GM19035 (cell line): Measurements from ENCODE around the gene VEPH1.

Experiments
- ATAC-seq: cut with Tn5 transposase; IDR thresholded peaks from one replicate; pipeline ENCODE4 v1.9.1; 2021; ENCODE audit not compliant: unreplicated experiment

VEPH1 gene

GRCh38 chr3:157313186-157313585 lies 190.0 kb downstream of the VEPH1 start:
- ATAC-seq: no peak

GRCh38 chr3:157312376-157312745 lies 190.9 kb downstream of the VEPH1 start:
- ATAC-seq: no peak

- no peak for ATAC-seq
These were observed 191.4 kb downstream of the VEPH1 start for GRCh38 chr3:157311633-157312375.

DNA sequence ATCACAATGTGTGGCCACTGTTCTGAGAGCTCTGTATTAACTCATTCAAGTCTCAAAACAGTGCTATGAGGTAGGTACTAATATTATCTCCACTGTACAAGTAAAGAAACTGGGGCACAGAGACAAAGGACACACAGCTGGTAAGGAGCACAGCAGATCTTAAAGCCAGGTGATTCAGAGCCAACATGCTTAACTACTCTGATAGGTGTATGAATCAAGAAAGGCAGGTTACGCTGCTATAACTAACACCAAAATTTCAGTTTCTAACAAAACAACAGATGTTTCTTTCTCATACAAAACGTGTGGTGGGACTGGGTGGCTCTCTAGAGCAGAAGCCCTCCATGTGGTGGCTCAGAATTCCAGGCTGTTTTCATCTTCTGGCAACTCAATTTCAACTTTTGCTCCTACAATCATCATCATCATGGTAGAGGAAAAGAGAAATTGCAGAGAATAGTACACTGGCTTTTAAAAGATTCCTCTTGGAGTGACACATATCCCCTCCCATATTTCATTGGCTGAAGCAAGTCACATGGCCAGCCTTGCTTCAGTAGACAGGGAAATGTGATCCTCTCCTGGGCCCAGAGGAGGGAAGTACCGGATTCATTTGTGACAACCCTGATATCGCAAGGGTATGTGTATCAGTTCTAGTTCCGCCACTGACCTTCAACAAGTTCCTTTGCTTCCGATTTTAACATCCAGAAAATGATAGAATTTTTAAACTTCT lies 192.7 kb downstream of the VEPH1 start:
- peak; percentile 87 for ATAC-seq

DNA sequence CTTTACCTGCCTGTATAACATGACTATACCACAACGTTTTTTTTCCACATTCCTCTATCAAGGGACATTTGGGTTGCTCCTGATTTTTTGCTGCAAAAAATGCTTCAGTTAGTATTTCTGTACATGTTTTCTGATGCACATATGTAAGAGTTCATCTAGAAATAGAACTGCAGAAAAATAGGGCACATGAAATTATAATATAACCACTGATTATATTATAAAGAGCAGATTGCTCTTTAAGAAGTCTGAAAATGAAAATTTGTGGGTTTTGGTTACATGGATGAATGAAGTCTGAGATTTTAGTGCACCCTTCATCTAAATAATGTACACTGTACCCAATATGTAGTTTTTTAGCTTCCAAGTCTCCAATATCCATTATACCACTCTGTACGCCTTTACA lies 196.7 kb downstream of the VEPH1 start:
- ATAC-seq: no peak

DNA sequence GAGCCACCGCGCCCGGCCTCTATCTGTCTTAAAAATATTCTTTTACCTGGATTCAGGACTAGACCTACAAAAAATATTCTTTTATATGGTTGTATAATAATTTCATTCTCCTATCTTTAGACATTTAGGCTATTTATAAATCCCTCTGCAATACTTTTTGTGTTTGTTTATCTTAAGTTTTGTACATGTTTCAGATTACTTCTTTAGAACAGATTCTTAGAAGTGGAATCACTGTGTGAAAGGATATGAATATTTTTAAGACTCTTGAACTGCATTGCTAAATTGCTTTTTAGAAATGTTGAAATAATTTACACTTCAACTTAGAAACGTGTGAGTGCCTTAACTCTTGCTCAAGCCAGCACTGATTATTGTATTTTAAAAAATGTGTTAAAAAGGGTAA lies 197.8 kb downstream of the VEPH1 start:
- ATAC-seq: no peak

GRCh38 chr3:157301755-157302154 lies 201.5 kb downstream of the VEPH1 start:
- ATAC-seq: no peak

DNA sequence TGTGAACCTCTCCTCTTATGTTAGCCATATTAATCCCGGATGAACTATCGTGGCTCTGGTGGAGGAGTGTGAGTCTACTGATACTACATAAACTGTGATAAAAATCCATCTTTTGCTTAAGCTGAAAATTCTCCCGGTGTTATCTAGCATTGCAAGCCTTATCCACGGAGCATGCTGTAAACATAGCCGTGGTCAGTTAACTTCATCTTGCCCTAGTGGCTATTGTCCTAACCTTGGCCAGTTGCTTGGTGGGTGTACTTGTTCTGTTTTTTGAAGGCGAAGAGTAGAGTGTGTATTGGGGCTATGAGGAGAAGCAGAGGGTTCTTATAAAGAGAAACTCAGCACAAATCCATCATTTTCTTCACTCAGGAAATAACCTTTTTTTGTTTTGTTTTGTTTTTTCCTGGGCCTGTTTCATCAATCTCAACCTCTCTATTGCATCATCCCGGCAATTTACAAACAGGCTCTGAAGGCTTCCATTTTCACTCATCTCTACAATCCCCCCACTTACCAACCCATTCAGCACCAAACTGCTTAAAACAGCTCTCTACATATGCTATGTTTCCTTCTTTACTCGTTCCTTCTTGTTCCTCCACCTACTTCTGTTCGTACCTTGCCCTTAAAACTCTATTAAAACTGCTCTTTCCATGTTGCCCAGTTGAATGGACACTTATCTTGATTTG lies 202.1 kb downstream of the VEPH1 start:
- ATAC-seq: no peak

GRCh38 chr3:157300094-157300493 lies 203.1 kb downstream of the VEPH1 start:
- ATAC-seq: no peak

DNA sequence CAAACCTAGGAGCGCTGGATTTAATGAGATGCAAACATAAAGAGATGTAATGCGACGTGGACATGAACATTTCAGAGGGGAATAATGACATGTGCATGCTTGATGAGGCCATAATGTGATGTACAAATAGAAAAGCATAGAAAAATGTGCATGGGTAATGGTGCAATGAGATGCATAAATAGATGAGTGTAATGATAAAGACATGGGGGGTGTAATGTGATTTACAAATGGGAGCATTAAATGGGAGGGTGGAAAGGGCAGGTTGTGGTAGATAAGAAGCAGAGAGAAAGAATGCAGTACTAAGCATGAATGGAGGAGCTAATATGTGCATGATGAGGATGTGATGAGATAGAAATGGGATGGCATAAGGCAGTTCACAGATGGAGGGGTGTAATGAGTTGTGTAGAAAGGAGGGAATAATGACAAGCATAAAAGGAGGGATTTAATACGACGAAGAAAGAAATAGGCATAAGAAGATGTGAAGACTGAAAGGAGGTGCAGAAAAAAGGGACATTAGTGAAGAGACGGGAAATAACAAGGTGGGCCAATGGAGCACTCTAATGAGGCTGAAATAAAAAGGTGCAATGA lies 205.8 kb downstream of the VEPH1 start:
- no peak for ATAC-seq

DNA sequence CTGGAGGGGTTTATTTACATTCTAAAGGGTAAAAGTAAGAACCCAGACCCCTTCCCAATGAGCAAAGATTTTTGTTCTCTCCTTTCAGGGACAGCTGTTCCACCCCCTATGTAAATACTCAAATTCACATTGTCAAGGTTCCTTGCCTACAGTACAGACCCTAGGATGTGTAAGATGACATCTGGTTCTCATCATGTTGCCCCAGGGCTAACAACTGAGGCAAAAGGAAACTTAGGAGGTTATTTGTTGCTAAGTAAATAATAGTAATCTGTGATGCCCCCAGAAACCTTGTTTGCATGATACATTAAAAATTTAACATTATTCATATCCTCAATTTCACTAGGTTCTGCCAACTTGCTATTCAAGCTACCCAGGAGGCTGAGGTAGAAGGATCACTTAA lies 208.3 kb downstream of the VEPH1 start:
- ATAC-seq: no peak

- no peak for ATAC-seq
These were observed 208.7 kb downstream of the VEPH1 start for GRCh38 chr3:157294491-157294890.

DNA sequence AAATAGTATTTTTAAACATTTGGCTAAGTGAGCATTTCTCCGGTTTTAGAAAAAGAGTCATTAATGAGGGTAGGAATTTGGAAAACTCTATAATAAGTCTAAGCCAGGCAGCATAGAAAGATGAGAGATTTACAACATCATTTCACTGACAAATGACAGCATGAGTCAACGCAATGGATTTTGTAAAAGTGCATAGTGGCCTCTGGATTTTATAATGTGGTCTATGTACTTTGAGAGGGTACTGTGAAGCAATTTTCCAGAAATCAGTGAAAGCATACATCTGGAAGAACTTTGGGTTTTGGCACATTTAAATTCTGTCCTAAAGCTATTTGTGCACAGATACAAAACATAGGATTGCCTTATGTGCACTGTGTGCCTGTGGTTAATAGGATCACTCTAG lies 212.4 kb downstream of the VEPH1 start:
- ATAC-seq: no peak

- ATAC-seq: no peak
These were observed 217.2 kb downstream of the VEPH1 start for GRCh38 chr3:157285966-157286365.

- no peak for ATAC-seq
These were observed 218.1 kb downstream of the VEPH1 start for GRCh38 chr3:157285141-157285540.

GRCh38 chr3:157284688-157285087 lies 218.5 kb downstream of the VEPH1 start:
- no peak for ATAC-seq

- no peak for ATAC-seq
These were observed 220.7 kb downstream of the VEPH1 start for GRCh38 chr3:157282261-157283191.

GRCh38 chr3:157280786-157281185 lies 222.4 kb downstream of the VEPH1 start:
- no peak for ATAC-seq

- no peak for ATAC-seq
These were observed 222.9 kb downstream of the VEPH1 start for GRCh38 chr3:157280354-157280753.

- ATAC-seq: no peak
These were observed 224.0 kb downstream of the VEPH1 start for GRCh38 chr3:157279237-157279636.

DNA sequence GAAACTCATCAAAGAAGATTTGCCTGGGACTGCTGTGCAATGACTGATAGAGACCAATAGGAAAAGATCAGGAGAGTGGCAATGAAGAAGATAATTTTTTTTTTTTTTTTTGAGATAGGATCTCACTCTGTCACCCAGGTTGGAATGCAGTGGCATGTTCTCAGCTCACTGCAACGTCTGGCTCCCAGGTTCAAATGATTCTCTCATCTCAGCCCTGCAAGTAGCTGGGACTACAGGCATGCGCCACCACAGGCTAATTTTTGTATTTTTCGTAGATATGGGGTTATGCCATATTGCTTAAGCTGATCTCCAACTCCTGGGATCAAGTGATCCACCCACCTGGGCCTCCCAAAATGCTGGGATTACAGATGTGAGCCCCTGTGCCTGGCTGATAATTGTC lies 226.4 kb downstream of the VEPH1 start:
- ATAC-seq: no peak
